Glutamatergic neuron (in vitro differentiated cells): Measurements from ENCODE around the gene MRM3. TPM values are rescaled to one million over a fixed set of nuclear protein-coding genes. Genes with fewer than 3 reads are reported as not detected.
A peak's percentile ranks its signal among the peaks of the same experiment; 100 is the strongest.
"Not testable (repeated sequence)": the region's sequence is repeated elsewhere in the genome, so short reads cannot be mapped to it uniquely, and the experiment has no call there.

ENCODE experiments used
- DNase-seq: peaks from one replicate; pipeline ENCODE4 v3.0.0; 2022
- H3K27ac Mint-ChIP-seq: one replicate; pipeline ENCODE4 v1.8.0; 2020; ENCODE audit warnings: mild to moderate bottlenecking, mixed read lengths, inconsistent platforms; ENCODE audit not compliant: unreplicated experiment
- H3K27me3 Mint-ChIP-seq: one replicate; pipeline ENCODE4 v1.8.0; 2020; ENCODE audit warnings: mild to moderate bottlenecking, moderate library complexity, mixed read lengths, inconsistent platforms; ENCODE audit not compliant: unreplicated experiment
- H3K36me3 Mint-ChIP-seq: one replicate; pipeline ENCODE4 v1.8.0; 2020; ENCODE audit warnings: mild to moderate bottlenecking, mixed read lengths, inconsistent platforms; ENCODE audit not compliant: unreplicated experiment
- H3K4me1 Mint-ChIP-seq: one replicate; pipeline ENCODE4 v1.8.0; 2020; ENCODE audit warnings: mild to moderate bottlenecking, low read depth, mixed read lengths, inconsistent platforms; ENCODE audit not compliant: unreplicated experiment
- H3K4me3 Mint-ChIP-seq: one replicate; pipeline ENCODE4 v1.8.0; 2020; ENCODE audit warnings: mild to moderate bottlenecking, mixed read lengths, inconsistent platforms; ENCODE audit not compliant: unreplicated experiment
- H3K9me3 Mint-ChIP-seq: one replicate; pipeline ENCODE4 v1.8.0; 2020; ENCODE audit warnings: mild to moderate bottlenecking, moderate library complexity, mixed read lengths, inconsistent platforms; ENCODE audit not compliant: unreplicated experiment
- total RNA-seq: library from RNA; stranded (reverse); fragmentation: NEBNext Ultra II Directional; extraction: Animal tissue kit (Norgen Biotek cat#: 25700); gene quantifications from one replicate; pipeline ENCODE4 v1.2.1, GENCODE V29; 2021; ENCODE audit not compliant: unreplicated experiment
- TF ChIP-seq, protein P1 (sequence below): fragments of 200-600 bp; sonication (generic); IDR thresholded peaks from one replicate; pipeline ENCODE4 v1.5.0; 2021; ENCODE audit not compliant: partially characterized antibody, unreplicated experiment

MRM3 gene
- total RNA-seq, 1 donor from 2014 or later: 11.8 TPM

- Mint-ChIP-seq H3K27ac (peak overlapping the region; percentile 43), H3K36me3 (no peaks in the 10 kb centered on the region), H3K9me3 (peaks cover 23% of the 10 kb centered on the region), H3K4me1 (peaks cover 22% of the 10 kb centered on the region), H3K27me3 (peaks cover 15% of the 10 kb centered on the region), H3K4me3 (no peak overlapping the region)
- no peak for DNase-seq
- TF ChIP-seq, protein P1, sequence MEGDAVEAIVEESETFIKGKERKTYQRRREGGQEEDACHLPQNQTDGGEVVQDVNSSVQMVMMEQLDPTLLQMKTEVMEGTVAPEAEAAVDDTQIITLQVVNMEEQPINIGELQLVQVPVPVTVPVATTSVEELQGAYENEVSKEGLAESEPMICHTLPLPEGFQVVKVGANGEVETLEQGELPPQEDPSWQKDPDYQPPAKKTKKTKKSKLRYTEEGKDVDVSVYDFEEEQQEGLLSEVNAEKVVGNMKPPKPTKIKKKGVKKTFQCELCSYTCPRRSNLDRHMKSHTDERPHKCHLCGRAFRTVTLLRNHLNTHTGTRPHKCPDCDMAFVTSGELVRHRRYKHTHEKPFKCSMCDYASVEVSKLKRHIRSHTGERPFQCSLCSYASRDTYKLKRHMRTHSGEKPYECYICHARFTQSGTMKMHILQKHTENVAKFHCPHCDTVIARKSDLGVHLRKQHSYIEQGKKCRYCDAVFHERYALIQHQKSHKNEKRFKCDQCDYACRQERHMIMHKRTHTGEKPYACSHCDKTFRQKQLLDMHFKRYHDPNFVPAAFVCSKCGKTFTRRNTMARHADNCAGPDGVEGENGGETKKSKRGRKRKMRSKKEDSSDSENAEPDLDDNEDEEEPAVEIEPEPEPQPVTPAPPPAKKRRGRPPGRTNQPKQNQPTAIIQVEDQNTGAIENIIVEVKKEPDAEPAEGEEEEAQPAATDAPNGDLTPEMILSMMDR: no peak
These were observed 21.0 kb downstream of the MRM3 start for GRCh38 chr17:802901-803881.

GRCh38 chr17:804541-805435 is 22.6 kb downstream of the MRM3 start:
- peaks cover 17% of the 10 kb centered on the region for H3K4me1 Mint-ChIP-seq
- H3K27me3 Mint-ChIP-seq: peaks cover 17% of the 10 kb centered on the region
- peak overlapping the region; percentile 48 for H3K27ac Mint-ChIP-seq
- H3K36me3 Mint-ChIP-seq: no peaks in the 10 kb centered on the region
- DNase-seq: peak; percentile 62
- peaks cover 27% of the 10 kb centered on the region for H3K9me3 Mint-ChIP-seq
- TF ChIP-seq, protein P1: no peak
- no peak overlapping the region for H3K4me3 Mint-ChIP-seq

DNA sequence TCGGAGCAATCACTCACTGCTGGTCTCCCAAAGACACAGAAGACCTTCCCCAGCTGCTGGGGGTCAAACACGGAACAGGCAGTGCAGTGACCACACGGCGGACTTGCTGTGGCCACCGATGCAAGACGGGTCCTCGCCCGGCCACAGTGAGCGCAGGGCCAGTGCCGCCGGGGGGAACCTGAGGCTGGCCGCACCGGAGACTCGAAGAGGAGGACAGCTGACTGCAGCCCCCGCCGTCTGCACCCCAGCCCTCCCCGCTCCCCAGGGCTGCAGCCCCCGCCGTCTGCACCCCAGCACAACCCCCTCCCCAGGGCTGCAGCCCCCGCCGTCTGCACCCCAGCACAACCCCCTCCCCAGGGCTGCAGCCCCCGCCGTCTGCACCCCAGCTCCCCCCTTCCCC is 23.7 kb downstream of the MRM3 start:
- not testable (repeated sequence) for DNase-seq, H3K4me3 Mint-ChIP-seq, H3K36me3 Mint-ChIP-seq, H3K27ac Mint-ChIP-seq
- H3K4me1 Mint-ChIP-seq: peaks cover 21% of the 10 kb centered on the region
- peaks cover 15% of the 10 kb centered on the region for H3K27me3 Mint-ChIP-seq
- peaks cover 27% of the 10 kb centered on the region for H3K9me3 Mint-ChIP-seq

DNA sequence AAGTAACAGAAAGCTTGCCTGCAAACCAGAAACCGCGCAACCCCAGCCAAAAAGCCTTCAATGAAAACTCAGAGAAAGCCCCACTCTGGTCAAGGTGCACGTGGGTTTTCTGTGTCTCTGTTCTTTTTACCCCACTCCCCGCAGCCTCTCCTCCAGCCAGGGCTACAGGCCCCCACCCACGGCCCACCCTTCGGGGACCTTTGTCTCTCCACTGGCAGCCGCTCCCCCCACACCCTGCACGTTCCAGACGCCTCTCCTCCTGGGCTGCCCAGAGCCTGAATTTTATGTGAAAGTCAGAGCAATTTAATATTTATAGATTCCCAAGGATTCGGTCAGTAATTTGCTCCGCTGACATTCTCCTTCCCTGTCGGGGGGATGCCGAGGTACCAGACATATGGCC is 24.2 kb downstream of the MRM3 start:
- H3K4me3 Mint-ChIP-seq: no peak overlapping the region
- H3K4me1 Mint-ChIP-seq: peaks cover 22% of the 10 kb centered on the region
- DNase-seq: no peak
- TF ChIP-seq, protein P1: no peak
- peak overlapping the region; percentile 84 for H3K27ac Mint-ChIP-seq
- H3K9me3 Mint-ChIP-seq: peaks cover 27% of the 10 kb centered on the region
- H3K36me3 Mint-ChIP-seq: no peaks in the 10 kb centered on the region
- H3K27me3 Mint-ChIP-seq: peaks cover 16% of the 10 kb centered on the region

GRCh38 chr17:806781-807522 is 24.8 kb downstream of the MRM3 start:
- peak overlapping the region; percentile 84 for H3K27ac Mint-ChIP-seq
- peaks cover 24% of the 10 kb centered on the region for H3K4me1 Mint-ChIP-seq
- peak overlapping the region; percentile 64 for H3K4me3 Mint-ChIP-seq
- no peaks in the 10 kb centered on the region for H3K36me3 Mint-ChIP-seq
- DNase-seq: no peak
- peaks cover 13% of the 10 kb centered on the region for H3K27me3 Mint-ChIP-seq
- peaks cover 24% of the 10 kb centered on the region for H3K9me3 Mint-ChIP-seq
- TF ChIP-seq, protein P1: no peak
